Measurements from ENCODE around the gene PLSCR3.

- TF ChIP-seq CTCF (conservative IDR thresholded peaks at IDR 0.05 in 1 of 2, IDR thresholded peaks at IDR 0.05 in 1 of 2; ENCODE audit: low read depth in 1 of 2, low read length in 2 of 2) (peak; percentile 35 to 72), EZH2 (IDR thresholded peaks at IDR 0.05; ENCODE audit: low read length, missing control alignments) (no peak)
Observed at GRCh38 chr17:7436556-7437368, 42.4 kb upstream of the PLSCR3 start.
